ENCODE measurements around the gene CAVIN2. TPM values are rescaled to one million over a fixed set of nuclear protein-coding genes. Genes with fewer than 3 reads are reported as not detected.
A peak's percentile ranks its signal among the peaks of the same experiment; 100 is the strongest.

The CAVIN2 gene
- total and polyA plus RNA-seq, 7 donors, result 1.4 to 201 (median 138) TPM

DNA sequence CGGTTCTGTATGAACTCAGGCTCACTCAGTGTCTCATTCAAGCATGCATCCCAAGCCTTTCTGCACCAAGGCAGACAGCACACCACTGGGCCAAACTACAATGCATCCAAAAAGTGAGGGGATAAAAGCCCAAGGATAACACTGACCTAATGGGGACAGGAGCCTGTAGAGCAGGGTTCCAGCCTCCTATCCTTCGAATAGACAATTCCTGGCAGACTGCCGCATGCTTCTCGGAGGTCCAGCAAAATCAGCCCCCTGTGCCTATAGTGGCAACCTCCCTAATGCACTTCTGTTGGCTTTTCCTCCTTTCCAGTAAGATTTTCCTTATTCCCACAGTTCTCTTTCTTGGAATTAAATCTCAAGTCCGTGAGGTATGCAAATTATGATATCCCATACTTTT lies 44.8 kb upstream of the CAVIN2 start:
- no peaks in the 10 kb centered on the region for H3K36me3 ChIP-seq
- 90 to 93% methylated on average over 5 of the region's 5 CpGs for WGBS, 2 donors
- no peak overlapping the region for H3K27ac ChIP-seq
- TF ChIP-seq, protein P1, sequence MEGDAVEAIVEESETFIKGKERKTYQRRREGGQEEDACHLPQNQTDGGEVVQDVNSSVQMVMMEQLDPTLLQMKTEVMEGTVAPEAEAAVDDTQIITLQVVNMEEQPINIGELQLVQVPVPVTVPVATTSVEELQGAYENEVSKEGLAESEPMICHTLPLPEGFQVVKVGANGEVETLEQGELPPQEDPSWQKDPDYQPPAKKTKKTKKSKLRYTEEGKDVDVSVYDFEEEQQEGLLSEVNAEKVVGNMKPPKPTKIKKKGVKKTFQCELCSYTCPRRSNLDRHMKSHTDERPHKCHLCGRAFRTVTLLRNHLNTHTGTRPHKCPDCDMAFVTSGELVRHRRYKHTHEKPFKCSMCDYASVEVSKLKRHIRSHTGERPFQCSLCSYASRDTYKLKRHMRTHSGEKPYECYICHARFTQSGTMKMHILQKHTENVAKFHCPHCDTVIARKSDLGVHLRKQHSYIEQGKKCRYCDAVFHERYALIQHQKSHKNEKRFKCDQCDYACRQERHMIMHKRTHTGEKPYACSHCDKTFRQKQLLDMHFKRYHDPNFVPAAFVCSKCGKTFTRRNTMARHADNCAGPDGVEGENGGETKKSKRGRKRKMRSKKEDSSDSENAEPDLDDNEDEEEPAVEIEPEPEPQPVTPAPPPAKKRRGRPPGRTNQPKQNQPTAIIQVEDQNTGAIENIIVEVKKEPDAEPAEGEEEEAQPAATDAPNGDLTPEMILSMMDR (IDR thresholded peaks at IDR 0.05), result no peak
- no peak for TF ChIP-seq POLR2A (IDR thresholded peaks at IDR 0.05)
- no peak for TF ChIP-seq EP300 (IDR thresholded peaks at IDR 0.05)
- TF ChIP-seq POLR2AphosphoS5 (IDR thresholded peaks at IDR 0.05), result no peak
- H3K27me3 ChIP-seq, result no peaks in the 10 kb centered on the region
- H3K4me1 ChIP-seq, result peaks cover 0 to 17% (median 10%) of the 10 kb centered on the region in 4 donors
- H3K9me3 ChIP-seq, result no peaks in the 10 kb centered on the region
- DNase-seq, result no peak
- H3K4me3 ChIP-seq, result no peak overlapping the region
- intact Hi-C loops (cut with DNase I), result no loop called here

DNA sequence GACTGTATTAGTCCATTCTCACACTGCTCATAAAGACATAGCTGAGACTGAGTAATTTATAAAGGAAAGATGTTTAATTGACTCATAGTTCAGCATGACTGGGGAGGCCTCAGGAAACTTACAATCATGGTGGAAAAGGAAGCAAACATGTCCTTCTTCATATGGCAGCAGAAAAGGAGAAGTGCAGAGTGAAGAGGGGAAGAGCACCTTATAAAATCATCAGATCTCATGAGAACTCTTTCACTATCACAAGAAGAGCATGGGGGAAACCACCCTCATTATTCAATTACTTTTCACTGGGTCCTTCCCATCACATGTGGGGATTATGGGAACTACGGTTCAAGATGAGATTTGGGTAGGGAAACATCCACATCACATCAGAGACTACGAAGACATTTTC lies 43.0 kb upstream of the CAVIN2 start:
- no peaks in the 10 kb centered on the region for H3K36me3 ChIP-seq
- H3K4me1 ChIP-seq, result peaks cover 0 to 25% (median 21%) of the 10 kb centered on the region in 4 donors
- DNase-seq, result no peak
- TF ChIP-seq POLR2AphosphoS5 (IDR thresholded peaks at IDR 0.05) (no peak), EP300 (IDR thresholded peaks at IDR 0.05) (no peak), POLR2A (IDR thresholded peaks at IDR 0.05) (no peak)
- TF ChIP-seq, protein P1 (IDR thresholded peaks at IDR 0.05), result no peak
- intact Hi-C loops (cut with DNase I), result no loop called here
- WGBS, 2 donors, result 88 to 95% methylated on average over 2 of the region's 2 CpGs
- H3K4me3 ChIP-seq, result no peak overlapping the region
- no peaks in the 10 kb centered on the region for H3K9me3 ChIP-seq
- H3K27me3 ChIP-seq, result no peaks in the 10 kb centered on the region
- H3K27ac ChIP-seq, result no peak overlapping the region

DNA sequence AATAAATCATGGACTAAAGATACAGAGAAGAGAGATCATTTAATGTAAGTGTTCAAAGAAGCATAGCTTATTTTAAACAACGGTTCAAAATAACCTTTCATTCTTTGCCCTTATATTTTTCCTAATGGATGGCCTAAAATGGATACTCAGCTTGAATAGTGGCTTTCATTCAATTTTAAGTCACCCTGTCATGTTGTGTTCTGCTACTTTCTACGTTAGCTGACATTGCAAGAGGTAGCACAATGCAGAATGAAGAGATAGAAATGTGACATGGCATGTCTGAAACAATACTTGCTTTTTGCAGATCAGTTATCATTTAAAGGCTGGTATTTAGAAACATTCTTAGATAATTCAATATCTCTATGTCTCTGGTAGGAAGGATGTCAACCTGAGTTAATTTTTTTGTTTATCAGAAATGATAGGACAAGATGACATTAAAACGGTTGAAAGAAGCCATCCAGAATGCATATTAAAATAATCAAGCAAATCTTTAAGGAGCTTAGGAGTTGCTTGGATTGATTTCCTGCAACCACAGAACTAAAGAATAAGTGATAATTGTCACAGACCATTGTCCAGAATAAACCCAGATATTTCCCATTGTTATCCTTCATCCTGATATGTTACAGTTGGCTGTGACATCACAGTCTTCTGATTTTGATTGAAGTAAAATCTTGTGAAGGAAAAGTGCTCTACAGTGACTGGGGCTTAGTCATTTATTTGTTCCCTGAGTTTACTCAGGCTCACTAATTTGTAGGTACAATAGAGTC lies 41.7 kb upstream of the CAVIN2 start:
- Histone ChIP-seq H3K36me3 (no peaks in the 10 kb centered on the region), H3K27me3 (no peaks in the 10 kb centered on the region), H3K27ac (no peak overlapping the region), H3K9me3 (no peaks in the 10 kb centered on the region), H3K4me3 (no peak overlapping the region), H3K4me1 (peaks cover 0 to 36% (median 34%) of the 10 kb centered on the region in 4 donors)
- intact Hi-C loops (cut with DNase I), result no loop called here
- no peak for DNase-seq
- TF ChIP-seq POLR2AphosphoS5 (IDR thresholded peaks at IDR 0.05) (no peak), EP300 (IDR thresholded peaks at IDR 0.05) (no peak), POLR2A (IDR thresholded peaks at IDR 0.05) (no peak)
- TF ChIP-seq, protein P1 (IDR thresholded peaks at IDR 0.05), result no peak
- WGBS, 2 donors, result 86 to 92% methylated on average over 3 of the region's 3 CpGs

DNA sequence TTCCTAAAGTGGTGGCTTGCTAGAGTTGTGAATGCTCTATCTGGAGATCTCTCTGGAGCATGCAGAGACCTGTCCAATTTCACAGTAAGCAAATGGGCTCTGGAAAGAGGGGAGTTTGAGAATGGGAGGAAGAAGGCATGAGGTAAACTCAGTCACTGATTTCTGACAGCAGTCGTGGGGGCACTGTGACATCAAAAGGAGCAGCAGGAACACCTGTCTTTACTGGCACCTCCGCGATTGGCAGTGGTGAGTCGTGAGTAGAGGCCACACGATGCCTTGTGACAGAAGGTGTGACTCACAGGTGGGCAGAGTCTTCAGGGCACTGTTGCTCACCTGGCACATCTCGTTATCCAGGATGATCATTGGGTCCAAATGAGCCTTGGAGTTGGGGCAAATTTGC lies 38.8 kb upstream of the CAVIN2 start:
- no peak overlapping the region for H3K4me3 ChIP-seq
- no peaks in the 10 kb centered on the region for H3K36me3 ChIP-seq
- intact Hi-C loops (cut with DNase I), result no loop called here
- H3K27me3 ChIP-seq, result no peaks in the 10 kb centered on the region
- no peak for TF ChIP-seq POLR2A (IDR thresholded peaks at IDR 0.05)
- TF ChIP-seq, protein P1 (IDR thresholded peaks at IDR 0.05), result no peak
- no peak for TF ChIP-seq EP300 (IDR thresholded peaks at IDR 0.05)
- TF ChIP-seq POLR2AphosphoS5 (IDR thresholded peaks at IDR 0.05), result no peak
- no peaks in the 10 kb centered on the region for H3K9me3 ChIP-seq
- peaks cover 0 to 36% (median 35%) of the 10 kb centered on the region in 4 donors for H3K4me1 ChIP-seq
- H3K27ac ChIP-seq, result peak overlapping the region in 3 of 4 donors; percentile 52 to 62 (median 59)
- DNase-seq, result no peak
- WGBS, 2 donors, result 82 to 86% methylated on average over 6 of the region's 6 CpGs
